Pancreas (tissue), 10 donors: ENCODE measurements around the gene FHIT. TPM values are rescaled to one million over a fixed set of nuclear protein-coding genes. Genes with fewer than 3 reads are reported as not detected.

Source experiments
- ATAC-seq, 4 donors: fragments of 200-7000 bp; cut with Tn5 transposase; one replicate each; pipeline versions ENCODE4 v1.8.0 to v1.9.1; 2020; ENCODE audit warnings: mild to moderate bottlenecking in 4 of 4, moderate library complexity in 4 of 4
- DNase-seq, 6 donors: peaks; one replicate each; pipeline ENCODE4 v3.0.0-alpha.2; 2020
- FAIRE-seq: peaks from 2 replicates; lab custom pipeline; 2012; peaks lifted over from hg19 to GRCh38; lab: Jason Lieb, UNC
- H3K27ac ChIP-seq, 4 donors: fragments of 200-600 bp; sonication (generic); 1 replicate in 3 of 4; 2 replicates in 1 of 4; pipeline versions ENCODE4 v1.5.0 to v1.8.0; 2020
- H3K27me3 ChIP-seq, 4 donors: fragments of 200-600 bp; one replicate each; pipeline ENCODE4 v1.8.0; 2021
- H3K36me3 ChIP-seq, 3 donors: fragments of 200-600 bp; sonication (generic) in 1 of 3; one replicate each; pipeline versions ENCODE4 v1.5.0 to v1.8.0; 2020 to 2021
- H3K4me1 ChIP-seq, 3 donors: fragments of 200-600 bp; one replicate each; pipeline ENCODE4 v1.8.0; 2021
- H3K4me3 ChIP-seq, 4 donors: fragments of 200-600 bp; sonication (generic) in 2 of 4; one replicate each; pipeline versions ENCODE4 v1.5.0 to v1.8.0; 2020 to 2021
- H3K9me3 ChIP-seq, 4 donors: fragments of 200-600 bp; one replicate each; pipeline ENCODE4 v1.8.0; 2021
- CTCF ChIP-seq, 4 donors: fragments of 200-600 bp; sonication (generic) in 3 of 4; IDR thresholded peaks; one replicate each; pipeline versions ENCODE4 v1.5.0 to v1.8.0; 2021; ENCODE audit warnings: antibody characterized with exemption in 4 of 4
- WGBS, 2 donors: extraction: QIAGEN DNeasy Blood & Tissue Kit; methylation state at CpG; one replicate each; pipeline ENCODE4 v1.1.7; 2013; 5-methylcytosine and 5-hydroxymethylcytosine counted together
- intact Hi-C, 3 donors: fragments of 100-400 bp; cut with DNase I; formaldehyde crosslinking; loops; one replicate each; pipeline versions ENCODE4 v1.11.1 to v1.14.2; 2022
- polyA plus RNA-seq, 2 donors: library from polyadenylated mRNA; stranded (reverse); fragments of 200-250 nt; gene quantifications; one replicate each; pipeline ENCODE4 v1.2.3, GENCODE V29; 2013
- total RNA-seq, 6 donors: library from RNA; stranded (reverse); fragmentation: NEBNext Ultra II Directional in 4 of 6; extraction: Animal tissue kit (Norgen Biotek cat#: 25700) in 4 of 6; gene quantifications; one replicate each; pipeline versions ENCODE4 v1.2.1 to v1.2.4, GENCODE V29; 2021 to 2023
- donor health status: healthy with polysubstance abuse.
- donor health status: DM: no; HTN: no; CAD: no; lungs with moderate emphysema.
- donor health status: DM: no; HTN: no; CAD: no.
- donor health status: control.
- donor health status: control.
- donor health status: Bipolar disorder and iron deficiency.
- donor health status: DM: yes; HTN: yes; CAD: no.
- donor health status: DM: no; HTN: no; CAD: no.
- donor health status: DM: no; HTN: no; CAD: no.
- donor health status: DM: yes; HTN: yes; CAD: no.

FHIT gene
- total and polyA plus RNA-seq, 8 donors, result 4.8 to 15.7 (median 8.0) TPM

GRCh38 chr3:60435941-60436650, 815.2 kb downstream of the FHIT start:
- Histone ChIP-seq H3K4me3 (no peak overlapping the region), H3K27ac (no peak overlapping the region), H3K27me3 (no peaks in the 10 kb centered on the region), H3K4me1 (no peaks in the 10 kb centered on the region), H3K9me3 (no peaks in the 10 kb centered on the region), H3K36me3 (no peaks in the 10 kb centered on the region)
- ATAC-seq (no peak), FAIRE-seq (no peak), DNase-seq (no peak)
- no peak for TF ChIP-seq CTCF (IDR thresholded peaks at IDR 0.05)
- WGBS, 2 donors, result 94 to 96% methylated on average over 4 of the region's 4 CpGs
- intact Hi-C loops, result no loop called here

- intact Hi-C loops, result no loop called here
- Histone ChIP-seq H3K36me3 (no peaks in the 10 kb centered on the region), H3K4me1 (no peaks in the 10 kb centered on the region), H3K27me3 (no peaks in the 10 kb centered on the region), H3K9me3 (no peaks in the 10 kb centered on the region), H3K27ac (no peak overlapping the region), H3K4me3 (no peak overlapping the region)
- ATAC-seq (no peak), FAIRE-seq (no peak), DNase-seq (no peak)
- TF ChIP-seq CTCF (IDR thresholded peaks at IDR 0.05), result no peak
These were observed 816.3 kb downstream of the FHIT start for GRCh38 chr3:60434950-60435349.

GRCh38 chr3:60434323-60434722, 816.9 kb downstream of the FHIT start:
- DNase-seq, result no peak
- Histone ChIP-seq H3K4me3 (no peak overlapping the region), H3K9me3 (no peaks in the 10 kb centered on the region), H3K36me3 (no peaks in the 10 kb centered on the region), H3K27me3 (no peaks in the 10 kb centered on the region), H3K27ac (no peak overlapping the region), H3K4me1 (no peaks in the 10 kb centered on the region)
- no peak for FAIRE-seq
- intact Hi-C loops, result no loop called here
- WGBS, 2 donors, result 3 to 58% methylated on average over 1 of the region's 1 CpG
- no peak for TF ChIP-seq CTCF (IDR thresholded peaks at IDR 0.05)
- ATAC-seq, result no peak

GRCh38 chr3:60431599-60431958, 819.7 kb downstream of the FHIT start:
- FAIRE-seq, result no peak
- H3K27me3 ChIP-seq, result no peaks in the 10 kb centered on the region

More at GRCh38 chr3:60431599-60431958, 819.7 kb downstream of the FHIT start:
- Histone ChIP-seq H3K36me3 (no peaks in the 10 kb centered on the region), H3K27ac (no peak overlapping the region), H3K9me3 (no peaks in the 10 kb centered on the region), H3K4me3 (no peak overlapping the region), H3K4me1 (no peaks in the 10 kb centered on the region)
- WGBS, 2 donors, result 59 to 69% methylated on average over 5 of the region's 5 CpGs
- intact Hi-C loops, result no loop called here
- DNase-seq (no peak), ATAC-seq (no peak)
- TF ChIP-seq CTCF (IDR thresholded peaks at IDR 0.05), result no peak
